ENCODE data around the gene ADGRF5.

The ADGRF5 gene

GRCh38 chr6:46921731-46922130 is at the start of gene ADGRF5:
Gene ADGRF5, minus strand, starts transcription at chr6:46921938. Its CDS starts 15,176 bp downstream, at chr6:46906762.
- no peak within 1 kb of the TSS for H3K4me2 ChIP-seq
- no peak within 1 kb of the TSS for H3K9ac ChIP-seq
- H3K4me3 ChIP-seq (IDR thresholded peaks at IDR 0.05; ENCODE audit: insufficient read depth, low read depth, low read length), result no peak within 1 kb of the TSS
- no peaks in the 10 kb centered on the region for H3K79me2 ChIP-seq (ENCODE audit: insufficient read depth, low read depth)
- no peaks in the 10 kb centered on the region for H4K20me1 ChIP-seq (ENCODE audit: insufficient read depth)
- H3K27me3 ChIP-seq (ENCODE audit: insufficient read depth, low read depth), result no peaks in the 10 kb centered on the region
- H3K36me3 ChIP-seq (ENCODE audit: insufficient read depth), result no peaks in the 10 kb centered on the region
- no peaks in the 10 kb centered on the region for H3K4me1 ChIP-seq (ENCODE audit: low read depth, poor library complexity, severe bottlenecking)
- no peak within 1 kb of the TSS for H3K27ac ChIP-seq
- TF ChIP-seq CTCF (conservative IDR thresholded peaks at IDR 0.05; ENCODE audit: low read depth, low read length), result no peak
- H2AFZ ChIP-seq (ENCODE audit: low read depth), result no peak within 1 kb of the TSS

GRCh38 chr6:46969206-46969605 is 47.5 kb upstream of the ADGRF5 start:
- no peaks in the 10 kb centered on the region for H3K27me3 ChIP-seq (ENCODE audit: insufficient read depth, low read depth)
- no peak for TF ChIP-seq CTCF (conservative IDR thresholded peaks at IDR 0.05; ENCODE audit: low read depth, low read length)
- no peak overlapping the region for H3K4me3 ChIP-seq (IDR thresholded peaks at IDR 0.05; ENCODE audit: insufficient read depth, low read depth, low read length)
- H3K27ac ChIP-seq, result no peak overlapping the region
- H3K79me2 ChIP-seq (ENCODE audit: insufficient read depth, low read depth), result no peaks in the 10 kb centered on the region
- H3K9ac ChIP-seq, result no peak overlapping the region
- no peak overlapping the region for H2AFZ ChIP-seq (ENCODE audit: low read depth)
- no peak overlapping the region for H3K4me2 ChIP-seq
- H3K4me1 ChIP-seq (ENCODE audit: low read depth, poor library complexity, severe bottlenecking), result no peaks in the 10 kb centered on the region
- H3K36me3 ChIP-seq (ENCODE audit: insufficient read depth), result no peaks in the 10 kb centered on the region
- no peaks in the 10 kb centered on the region for H4K20me1 ChIP-seq (ENCODE audit: insufficient read depth)

- Histone ChIP-seq H3K79me2 (ENCODE audit: insufficient read depth, low read depth) (no peaks in the 10 kb centered on the region), H2AFZ (ENCODE audit: low read depth) (no peak overlapping the region), H3K4me3 (IDR thresholded peaks at IDR 0.05; ENCODE audit: insufficient read depth, low read depth, low read length) (no peak overlapping the region), H3K4me1 (ENCODE audit: low read depth, poor library complexity, severe bottlenecking) (no peaks in the 10 kb centered on the region), H3K36me3 (ENCODE audit: insufficient read depth) (no peaks in the 10 kb centered on the region), H3K27me3 (ENCODE audit: insufficient read depth, low read depth) (no peaks in the 10 kb centered on the region), H3K9ac (no peak overlapping the region), H3K27ac (no peak overlapping the region), H4K20me1 (ENCODE audit: insufficient read depth) (no peaks in the 10 kb centered on the region), H3K4me2 (no peak overlapping the region)
- TF ChIP-seq CTCF (conservative IDR thresholded peaks at IDR 0.05; ENCODE audit: low read depth, low read length), result no peak
These were observed 46.1 kb upstream of the ADGRF5 start for GRCh38 chr6:46967826-46968349.

- H2AFZ ChIP-seq (ENCODE audit: low read depth), result no peak overlapping the region
- no peaks in the 10 kb centered on the region for H3K36me3 ChIP-seq (ENCODE audit: insufficient read depth)
- no peak overlapping the region for H3K4me2 ChIP-seq
- no peak for TF ChIP-seq CTCF (conservative IDR thresholded peaks at IDR 0.05; ENCODE audit: low read depth, low read length)
- no peak overlapping the region for H3K9ac ChIP-seq
- H3K27ac ChIP-seq, result no peak overlapping the region
- H4K20me1 ChIP-seq (ENCODE audit: insufficient read depth), result no peaks in the 10 kb centered on the region
- H3K79me2 ChIP-seq (ENCODE audit: insufficient read depth, low read depth), result no peaks in the 10 kb centered on the region
- no peaks in the 10 kb centered on the region for H3K27me3 ChIP-seq (ENCODE audit: insufficient read depth, low read depth)
- H3K4me3 ChIP-seq (IDR thresholded peaks at IDR 0.05; ENCODE audit: insufficient read depth, low read depth, low read length), result no peak overlapping the region
- H3K4me1 ChIP-seq (ENCODE audit: low read depth, poor library complexity, severe bottlenecking), result no peaks in the 10 kb centered on the region
These were observed 43.2 kb upstream of the ADGRF5 start for GRCh38 chr6:46964716-46965519.
